Endothelial cell of umbilical vein (primary cell): ENCODE measurements around the gene UBL5. TPM values are rescaled to one million over a fixed set of nuclear protein-coding genes. Genes with fewer than 3 reads are reported as not detected.

Experiments used
- BruUV-seq: library from RNA; stranded (reverse); fragments of 400-500 nt; replicated peaks from 2 replicates; lab custom pipeline; 2021; lab: Mats Ljungman, UMichigan
- CTCF ChIA-PET: fragments of 300-600, 350-600 bp; sonication (Branson Sonifier 250); formaldehyde crosslinking; loops from one replicate; lab custom pipeline; 2021; ENCODE audit warnings: antibody characterized with exemption, inconsistent platforms; lab: Charles Lee
- POLR2A ChIA-PET: fragments of 300-600, 350-600 bp; sonication (Branson Sonifier 250); formaldehyde crosslinking; loops from one replicate; lab custom pipeline; 2021; ENCODE audit warnings: antibody characterized with exemption, inconsistent platforms; lab: Charles Lee
- DNase-seq: peaks from one replicate; pipeline ENCODE4 v3.0.0-alpha.2; 2011; ENCODE audit warnings: low read depth, low spot score
- FAIRE-seq: peaks from 2 replicates; lab custom pipeline; 2011; peaks lifted over from hg19 to GRCh38; lab: Jason Lieb, UNC
- H2AFZ ChIP-seq: 2 replicates; pipeline ENCODE4 v1.6.0; 2012; ENCODE audit warnings: low read depth, low read length, control low read depth, inconsistent platforms
- H3K27ac ChIP-seq: 2 replicates; pipeline ENCODE4 v1.5.1; 2011; ENCODE audit warnings: low read depth, mild to moderate bottlenecking, control low read depth, low read length, moderate library complexity; ENCODE audit not compliant: insufficient read depth
- H3K27me3 ChIP-seq, 2 experiments: 2 replicates each; pipeline versions ENCODE4 v1.6.0 to v1.6.1; 2011; ENCODE audit warnings: low read length in 2 of 2, mixed read lengths in 1 of 2; ENCODE audit not compliant: control insufficient read depth in 2 of 2, insufficient read depth in 2 of 2
- H3K36me3 ChIP-seq, 2 experiments: 2 replicates in 1 of 2; 3 replicates in 1 of 2; pipeline ENCODE4 v1.5.1; 2011; ENCODE audit warnings: low read length in 2 of 2, mild to moderate bottlenecking in 1 of 2, moderate library complexity in 1 of 2; ENCODE audit not compliant: control insufficient read depth in 2 of 2, insufficient read depth in 2 of 2; ENCODE audit errors: extremely low read depth in 1 of 2
- H3K4me1 ChIP-seq: 3 replicates; pipeline ENCODE4 v1.5.1; 2011; ENCODE audit warnings: mild to moderate bottlenecking, low read length; ENCODE audit not compliant: control insufficient read depth, insufficient read depth; ENCODE audit errors: extremely low read depth
- H3K4me2 ChIP-seq: 2 replicates; pipeline ENCODE4 v1.6.1; 2011; ENCODE audit warnings: low read length, control low read depth, mixed read lengths; ENCODE audit not compliant: insufficient read depth
- H3K4me3 ChIP-seq, 3 experiments: fragments of 200-600 bp in 1 of 3; sonication (generic), shearing (Covaris generic) in 1 of 3; replicated peaks in 1 of 3; 2 replicates each; pipeline ENCODE4 v1.5.1; 2011 to 2016; ENCODE audit warnings: control low read depth in 3 of 3, low read length in 3 of 3, mild to moderate bottlenecking in 2 of 3, inconsistent platforms in 1 of 3, low read depth in 1 of 3, moderate library complexity in 1 of 3; ENCODE audit not compliant: insufficient read depth in 1 of 3
- H3K79me2 ChIP-seq: 2 replicates; pipeline ENCODE4 v1.6.0; 2012; ENCODE audit warnings: low read length, inconsistent platforms; ENCODE audit not compliant: control insufficient read depth, insufficient read depth
- H3K9ac ChIP-seq: replicated peaks from 2 replicates; pipeline ENCODE3; 2011; ENCODE audit warnings: low read length, control low read depth; ENCODE audit not compliant: insufficient read depth; ENCODE audit errors: extremely low read depth
- H3K9me1 ChIP-seq: replicated peaks from 3 replicates; pipeline ENCODE4 v1.6.0; 2011; ENCODE audit warnings: mild to moderate bottlenecking, low read length; ENCODE audit not compliant: control insufficient read depth, insufficient read depth; ENCODE audit errors: extremely low read depth
- H3K9me3 ChIP-seq: replicated peaks from 2 replicates; pipeline ENCODE4 v1.5.1; 2012; ENCODE audit warnings: low read length, inconsistent platforms; ENCODE audit not compliant: control insufficient read depth, insufficient read depth
- H4K20me1 ChIP-seq: replicated peaks from 2 replicates; pipeline ENCODE3; 2011; ENCODE audit warnings: mild to moderate bottlenecking, low read length; ENCODE audit not compliant: control insufficient read depth, insufficient read depth; ENCODE audit errors: extremely low read depth
- CTCF ChIP-seq, 2 donors: IDR thresholded peaks; 1 replicate in 1 of 2; 2 replicates in 1 of 2; pipeline ENCODE4 v1.5.1; 2011; ENCODE audit warnings: low read length in 2 of 2, mild to moderate bottlenecking in 2 of 2, moderate library complexity in 2 of 2, control low read depth in 1 of 2, inconsistent platforms in 1 of 2, low read depth in 1 of 2; ENCODE audit not compliant: insufficient read depth in 1 of 2; ENCODE audit errors: extremely low read depth in 1 of 2
- EZH2 ChIP-seq: IDR thresholded peaks from 2 replicates; pipeline ENCODE4 v1.6.1; 2012; ENCODE audit warnings: borderline replicate concordance, low read depth, mild to moderate bottlenecking, moderate library complexity, low read length, inconsistent platforms; ENCODE audit not compliant: severe bottlenecking
- FOS ChIP-seq: IDR thresholded peaks from 2 replicates; pipeline ENCODE4 v1.6.1; 2011; ENCODE audit warnings: mild to moderate bottlenecking, low read length, moderate library complexity, borderline replicate concordance; ENCODE audit not compliant: insufficient read depth
- GATA2 ChIP-seq: IDR thresholded peaks from 2 replicates; pipeline ENCODE4 v1.7.0; 2011; ENCODE audit warnings: low read depth, mild to moderate bottlenecking, moderate library complexity, mixed read lengths, low read length; ENCODE audit not compliant: insufficient read length, insufficient read depth
- JUN ChIP-seq: IDR thresholded peaks from 2 replicates; pipeline ENCODE4 v1.6.1; 2011; ENCODE audit warnings: borderline replicate concordance, low read depth; ENCODE audit not compliant: insufficient read length, insufficient read depth
- MYC ChIP-seq: IDR thresholded peaks from one replicate; pipeline ENCODE4 v1.6.1; 2011; ENCODE audit warnings: mild to moderate bottlenecking, low read depth, low read length
- POLR2A ChIP-seq: IDR thresholded peaks from 2 replicates; pipeline ENCODE4 v1.6.1; 2012; ENCODE audit warnings: low read depth, mild to moderate bottlenecking, control low read depth, low read length
- POLR2AphosphoS5 ChIP-seq: IDR thresholded peaks from 2 replicates; pipeline ENCODE4 v1.6.1; 2012; ENCODE audit warnings: low read depth, mild to moderate bottlenecking, control low read depth, low read length, moderate library complexity; ENCODE audit not compliant: insufficient read depth
- dilution Hi-C: fragments of 300-500 bp; cut with MboI; formaldehyde crosslinking; loops from one replicate; pipeline ENCODE4 v1.15.0; 2019; ENCODE audit warnings: low sequenced_read_pairs; ENCODE audit not compliant: extremely low pct_ligation_motif_present
- intact Hi-C: fragments of 100-400 bp; cut with micrococcal nuclease; formaldehyde crosslinking; loops from one replicate; pipeline ENCODE4 v1.10.0; 2022
- polyA plus RNA-seq, 4 experiments: library from polyadenylated mRNA; depleted of rRNA in 3 of 4; stranded (reverse) in 3 of 4; unstranded in 1 of 4; fragments of >200 nt; gene quantifications; 2 replicates each; pipeline versions ENCODE4 v1.2.1 to v1.2.3, GENCODE V29; 2011 to 2012; ENCODE audit warnings: missing spikeins in 1 of 4
- total RNA-seq: library from RNA; stranded (reverse); gene quantifications from 2 replicates; pipeline ENCODE4 v1.2.3, GENCODE V29; 2021
- TF ChIP-seq, protein P1 (sequence below): IDR thresholded peaks from 2 replicates; pipeline ENCODE4 v1.6.1; 2011; ENCODE audit not compliant: insufficient read depth, insufficient read length

Gene UBL5
- total and polyA plus RNA-seq, 2 donors (not counting 3 experiments of a cell fraction or from before 2014, with no cell fraction given), result 351 to 1,226 TPM

GRCh38 chr19:9849791-9850190 is 22.1 kb downstream of the UBL5 start:
- intact Hi-C loops, result loop anchor here (5.0 kb wide), 1 partner anchor 712 kb away; no protein-coding TSS in a partner anchor
- no peak overlapping the region for H2AFZ ChIP-seq
- H3K79me2 ChIP-seq, result no peaks in the 10 kb centered on the region
- DNase-seq, result no peak
- H3K9me1 ChIP-seq, result no peaks in the 10 kb centered on the region
- H3K4me1 ChIP-seq, result no peaks in the 10 kb centered on the region
- no peak overlapping the region for H3K4me3 ChIP-seq
- no peaks in the 10 kb centered on the region for H3K9me3 ChIP-seq
- H3K4me2 ChIP-seq, result no peak overlapping the region
- POLR2A ChIA-PET, result no interaction called here
- no peaks in the 10 kb centered on the region for H3K27me3 ChIP-seq
- no peaks in the 10 kb centered on the region for H4K20me1 ChIP-seq
- H3K36me3 ChIP-seq, result peaks cover 0 to 10% of the 10 kb centered on the region in 2 experiments
- dilution Hi-C loops, result no loop called here
- no peak overlapping the region for H3K27ac ChIP-seq
- FAIRE-seq, result no peak
- CTCF ChIA-PET, result no interaction called here
- no peak overlapping the region for H3K9ac ChIP-seq
- BruUV-seq, result no TSS peak
- no peak for TF ChIP-seq POLR2A
- TF ChIP-seq FOS, result no peak
- no peak for TF ChIP-seq GATA2
- TF ChIP-seq EZH2, result no peak
- TF ChIP-seq, protein P1, sequence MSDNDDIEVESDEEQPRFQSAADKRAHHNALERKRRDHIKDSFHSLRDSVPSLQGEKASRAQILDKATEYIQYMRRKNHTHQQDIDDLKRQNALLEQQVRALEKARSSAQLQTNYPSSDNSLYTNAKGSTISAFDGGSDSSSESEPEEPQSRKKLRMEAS, result no peak
- TF ChIP-seq JUN, result no peak
- no peak for TF ChIP-seq CTCF (IDR thresholded peaks at IDR 0.05; ENCODE audit: extremely low read depth in 1 of 2, insufficient read depth in 1 of 2, low read depth in 1 of 2, low read length in 2 of 2)
- no peak for TF ChIP-seq MYC
- TF ChIP-seq POLR2AphosphoS5, result no peak
